ENCODE measurements around the gene GPER1. TPM values are rescaled to one million over a fixed set of nuclear protein-coding genes. Genes with fewer than 3 reads are reported as not detected.

GPER1 gene
- total RNA-seq, 1 donor from 2014 or later, result not detected

DNA sequence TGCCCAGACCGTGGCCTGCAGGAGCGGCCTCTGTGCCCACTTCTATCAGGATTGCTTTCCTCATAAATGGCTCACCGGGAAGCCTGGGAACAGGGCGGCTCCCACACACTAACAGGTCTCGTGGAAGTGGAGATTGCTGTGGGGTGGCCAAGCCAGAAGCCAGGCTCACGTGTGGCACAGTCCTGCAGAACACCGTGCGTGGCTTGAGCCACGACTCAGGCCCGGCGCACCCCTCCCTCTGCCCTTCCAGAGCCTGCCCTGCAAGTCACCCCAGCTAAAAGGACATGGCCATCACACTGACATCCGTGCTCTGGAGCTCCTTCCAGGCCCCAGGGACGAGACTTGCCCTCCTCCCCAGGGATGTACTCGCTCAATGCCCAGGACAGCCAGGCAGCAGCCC is 7.0 kb downstream of the GPER1 start:
- Mint-ChIP-seq H3K4me1 (no peaks in the 10 kb centered on the region), H3K36me3 (ENCODE audit: low read depth) (no peaks in the 10 kb centered on the region), H3K9me3 (no peaks in the 10 kb centered on the region), H3K27me3 (no peaks in the 10 kb centered on the region), H3K4me3 (no peak overlapping the region), H3K27ac (no peak overlapping the region)
- intact Hi-C loops (cut with micrococcal nuclease), result no loop called here
- DNase-seq, result no peak

DNA sequence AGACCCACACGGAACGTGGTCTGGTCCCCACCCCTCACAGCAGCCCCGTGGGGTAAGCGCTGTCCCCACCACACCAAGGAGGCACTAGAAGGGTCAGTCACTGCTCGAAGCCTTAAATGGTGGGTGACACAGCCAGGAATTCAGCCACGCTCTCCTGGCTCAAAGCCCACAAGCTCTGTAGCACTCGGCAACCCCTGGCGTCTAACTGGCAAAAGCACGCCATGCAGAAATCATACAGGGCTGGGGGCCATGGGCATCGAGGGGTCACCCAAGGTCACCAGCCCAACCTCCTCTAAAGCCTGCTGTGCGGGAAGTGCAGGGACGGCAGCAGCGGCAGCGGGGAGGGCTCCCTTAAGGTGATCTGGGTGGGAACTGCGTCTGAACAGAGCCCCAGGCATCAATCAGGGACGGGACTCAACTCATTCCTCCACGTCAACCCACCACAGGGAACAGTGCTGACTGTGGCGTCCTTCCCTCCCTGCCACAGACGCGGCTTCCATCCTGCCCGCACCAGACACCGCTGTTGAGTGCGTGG is 7.8 kb downstream of the GPER1 start:
- no peak overlapping the region for H3K27ac Mint-ChIP-seq
- no peaks in the 10 kb centered on the region for H3K9me3 Mint-ChIP-seq
- no peak for DNase-seq
- no peaks in the 10 kb centered on the region for H3K27me3 Mint-ChIP-seq
- intact Hi-C loops (cut with micrococcal nuclease), result no loop called here
- H3K4me1 Mint-ChIP-seq, result no peaks in the 10 kb centered on the region
- H3K36me3 Mint-ChIP-seq (ENCODE audit: low read depth), result no peaks in the 10 kb centered on the region
- no peak overlapping the region for H3K4me3 Mint-ChIP-seq

DNA sequence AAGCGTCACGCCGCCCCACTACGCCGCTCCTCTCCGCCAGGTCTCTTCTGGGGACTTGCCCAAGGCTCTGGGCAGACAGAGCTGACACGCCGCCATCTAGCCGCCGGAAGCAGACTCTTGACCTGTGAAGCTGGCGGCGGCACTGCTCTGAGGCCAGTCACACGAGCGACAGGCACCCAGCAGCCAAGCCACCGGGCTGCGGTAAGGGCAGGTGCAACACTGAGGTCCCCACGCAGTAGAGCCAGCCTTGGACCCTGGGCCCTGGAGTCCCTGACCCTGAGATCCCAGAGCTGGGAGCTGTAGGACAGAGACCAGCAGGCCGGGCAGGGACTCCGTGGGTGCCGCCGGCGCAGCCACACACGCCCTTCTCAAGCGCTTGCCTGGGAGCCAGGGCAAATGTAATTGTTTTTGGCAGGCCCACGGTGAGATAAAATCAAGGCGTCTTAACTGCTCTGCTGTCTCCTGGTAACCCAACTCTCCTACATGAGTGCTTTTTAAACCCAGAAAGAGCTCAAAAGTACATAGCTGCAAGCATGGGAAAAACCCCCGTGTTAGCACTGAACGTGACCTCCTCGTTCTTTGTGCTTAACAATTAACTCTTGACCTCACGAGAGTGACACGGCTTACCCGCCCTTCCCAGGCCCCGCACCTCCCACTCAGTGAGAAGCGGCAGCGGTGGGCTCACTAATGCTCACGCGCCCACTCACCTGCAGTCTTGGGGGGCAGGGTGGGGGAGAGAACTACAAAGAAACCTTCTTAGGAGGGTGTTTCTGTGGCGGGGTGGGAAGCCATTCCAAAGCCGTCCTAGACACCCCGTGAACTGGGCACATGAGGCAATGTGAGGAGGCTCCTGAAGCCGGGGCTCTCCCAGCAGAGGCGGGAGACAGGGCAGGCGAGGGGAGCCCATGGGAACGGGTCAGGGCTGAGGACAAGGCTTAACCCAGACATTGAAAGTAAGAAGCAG is 8.5 kb downstream of the GPER1 start:
- Mint-ChIP-seq H3K9me3 (no peaks in the 10 kb centered on the region), H3K36me3 (ENCODE audit: low read depth) (no peaks in the 10 kb centered on the region), H3K4me3 (no peak overlapping the region), H3K27me3 (no peaks in the 10 kb centered on the region), H3K27ac (no peak overlapping the region), H3K4me1 (no peaks in the 10 kb centered on the region)
- intact Hi-C loops (cut with micrococcal nuclease), result no loop called here
- DNase-seq, result no peak

DNA sequence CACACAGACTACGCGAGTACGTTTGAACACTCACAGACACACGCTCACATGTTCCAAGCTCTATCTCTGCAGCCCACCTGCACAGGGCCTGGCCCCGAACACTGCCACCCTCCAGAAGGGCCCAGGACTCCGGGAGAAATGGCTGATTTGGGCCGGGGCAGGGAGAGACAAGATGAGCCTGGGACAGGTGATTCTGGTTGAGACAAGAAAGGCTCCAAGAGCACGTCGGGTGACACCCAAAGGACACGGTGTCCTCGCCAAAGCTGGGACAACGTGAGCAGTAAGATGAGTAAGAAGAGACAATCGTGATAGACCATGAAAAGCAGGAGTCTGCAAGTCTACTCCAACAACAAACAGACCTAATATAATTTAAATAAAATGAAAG is 9.2 kb downstream of the GPER1 start:
- Mint-ChIP-seq H3K4me1 (no peaks in the 10 kb centered on the region), H3K27ac (no peak overlapping the region), H3K4me3 (no peak overlapping the region), H3K9me3 (no peaks in the 10 kb centered on the region), H3K27me3 (no peaks in the 10 kb centered on the region), H3K36me3 (ENCODE audit: low read depth) (no peaks in the 10 kb centered on the region)
- intact Hi-C loops (cut with micrococcal nuclease), result no loop called here
- DNase-seq, result no peak

DNA sequence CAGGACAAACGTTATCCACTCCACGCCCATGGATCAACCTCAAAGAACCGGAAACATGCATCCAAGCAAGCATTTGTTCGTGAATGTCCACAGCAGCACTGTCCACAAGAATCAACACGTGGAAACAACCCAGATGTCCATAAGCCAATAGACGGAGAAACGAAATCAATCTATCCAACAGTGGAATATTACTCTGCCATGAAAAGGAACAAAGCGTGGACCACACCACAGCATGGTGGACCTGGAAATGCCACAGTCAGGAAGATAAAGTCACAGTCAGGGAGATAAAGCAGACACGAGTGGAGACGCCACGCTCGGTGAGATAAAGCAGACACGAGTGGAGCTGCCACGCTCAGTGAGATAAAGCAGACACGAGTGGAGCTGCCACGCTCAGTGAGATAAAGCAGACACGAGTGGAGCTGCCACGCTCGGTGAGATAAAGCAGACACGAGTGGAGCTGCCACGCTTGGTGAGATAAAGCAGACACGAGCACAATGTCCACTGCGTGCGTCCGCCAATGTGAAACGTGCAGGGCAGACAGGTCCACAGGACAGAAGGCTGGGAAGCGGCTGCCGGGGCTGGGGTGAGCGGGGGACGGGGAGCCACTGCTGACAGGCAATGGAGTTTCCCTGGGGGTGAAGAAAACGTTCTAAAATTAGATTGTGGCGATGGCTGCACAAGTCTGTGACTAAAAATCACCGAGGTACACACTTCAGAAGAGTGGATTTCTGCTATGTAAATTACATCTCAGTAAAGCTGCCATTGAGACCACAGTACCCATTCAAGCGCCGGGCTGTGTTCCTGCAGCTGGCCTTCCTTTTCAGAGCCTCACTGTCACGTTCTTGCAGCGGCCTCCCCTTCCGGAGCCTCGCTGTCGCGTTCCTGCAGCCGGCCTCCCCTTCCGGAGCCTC is 10.6 kb downstream of the GPER1 start:
- intact Hi-C loops (cut with micrococcal nuclease), result no loop called here
- Mint-ChIP-seq H3K4me1 (peaks cover 7% of the 10 kb centered on the region), H3K27me3 (no peaks in the 10 kb centered on the region), H3K9me3 (no peaks in the 10 kb centered on the region), H3K4me3 (no peak overlapping the region), H3K27ac (no peak overlapping the region), H3K36me3 (ENCODE audit: low read depth) (no peaks in the 10 kb centered on the region)
- no peak for DNase-seq

DNA sequence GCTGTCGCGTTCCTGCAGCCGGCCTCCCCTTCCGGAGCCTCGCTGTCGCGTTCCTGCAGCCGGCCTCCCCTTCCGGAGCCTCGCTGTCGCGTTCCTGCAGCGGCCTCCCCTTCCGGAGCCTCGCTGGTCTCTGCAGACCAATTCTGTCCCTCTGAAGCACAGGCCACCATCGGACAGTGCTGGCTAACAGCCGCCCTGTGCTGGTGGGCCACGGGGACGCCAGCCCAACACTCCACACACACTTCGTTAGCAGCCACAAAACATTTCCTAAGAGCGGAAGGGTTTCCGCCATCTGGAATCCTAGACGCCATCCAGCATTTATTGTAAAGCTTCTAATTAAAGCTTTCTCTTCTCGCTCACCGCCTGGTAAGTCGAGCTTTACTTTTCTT is 11.2 kb downstream of the GPER1 start:
- H3K27ac Mint-ChIP-seq, result no peak overlapping the region
- no peaks in the 10 kb centered on the region for H3K27me3 Mint-ChIP-seq
- H3K4me3 Mint-ChIP-seq, result no peak overlapping the region

DNA sequence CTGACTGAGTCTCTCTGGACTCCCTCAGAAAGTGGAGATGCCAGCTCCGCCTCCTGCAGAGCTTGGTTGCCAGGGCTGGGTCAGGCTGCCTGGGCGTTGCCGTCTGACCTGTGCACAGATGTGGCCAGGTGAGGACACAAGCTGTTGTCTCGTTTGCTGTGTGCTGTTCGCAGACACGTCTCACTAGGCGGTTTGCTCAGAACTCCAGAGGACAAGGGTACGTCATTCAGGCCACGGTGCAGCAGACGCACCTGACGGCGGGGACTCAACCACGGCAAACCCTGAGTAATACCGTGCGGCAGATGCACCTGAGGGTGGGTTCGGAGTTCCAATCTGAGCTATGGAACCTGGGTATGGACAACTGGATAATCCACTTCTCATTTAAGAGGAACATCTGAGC is 11.7 kb downstream of the GPER1 start:
- Mint-ChIP-seq H3K9me3 (no peaks in the 10 kb centered on the region), H3K27me3 (no peaks in the 10 kb centered on the region), H3K4me3 (no peak overlapping the region), H3K4me1 (peaks cover 13% of the 10 kb centered on the region), H3K27ac (no peak overlapping the region), H3K36me3 (ENCODE audit: low read depth) (no peaks in the 10 kb centered on the region)
- intact Hi-C loops (cut with micrococcal nuclease), result no loop called here
- DNase-seq, result no peak

More for the DNA sequence above, 11.2 kb downstream of the GPER1 start:
- no peak for DNase-seq
- Mint-ChIP-seq H3K4me1 (peaks cover 10% of the 10 kb centered on the region), H3K9me3 (no peaks in the 10 kb centered on the region), H3K36me3 (ENCODE audit: low read depth) (no peaks in the 10 kb centered on the region)
- intact Hi-C loops (cut with micrococcal nuclease), result no loop called here

DNA sequence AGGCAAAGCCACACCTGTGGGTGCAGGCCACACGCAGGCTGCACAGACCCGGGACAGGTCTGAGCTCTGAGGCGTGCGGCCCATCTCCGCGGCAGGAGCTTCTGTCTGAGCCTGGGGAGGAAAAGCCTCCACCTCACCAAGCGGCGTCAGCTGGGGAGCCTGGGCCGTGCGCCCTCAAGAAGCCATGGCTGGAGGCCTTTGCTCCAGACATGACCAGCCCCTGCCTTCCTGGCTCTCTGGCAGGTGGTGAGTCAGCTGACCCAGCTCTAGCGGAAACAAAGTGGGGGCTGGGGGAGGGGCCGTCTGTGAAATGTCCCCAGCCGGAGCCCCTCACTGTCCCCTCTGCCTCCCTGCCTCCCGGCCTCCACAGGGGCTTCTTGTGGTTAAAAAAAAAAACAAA is 12.5 kb downstream of the GPER1 start:
- Mint-ChIP-seq H3K36me3 (ENCODE audit: low read depth) (no peaks in the 10 kb centered on the region), H3K4me1 (peaks cover 18% of the 10 kb centered on the region), H3K27me3 (no peaks in the 10 kb centered on the region), H3K9me3 (no peaks in the 10 kb centered on the region), H3K4me3 (no peak overlapping the region), H3K27ac (no peak overlapping the region)
- intact Hi-C loops (cut with micrococcal nuclease), result no loop called here
- DNase-seq, result no peak

DNA sequence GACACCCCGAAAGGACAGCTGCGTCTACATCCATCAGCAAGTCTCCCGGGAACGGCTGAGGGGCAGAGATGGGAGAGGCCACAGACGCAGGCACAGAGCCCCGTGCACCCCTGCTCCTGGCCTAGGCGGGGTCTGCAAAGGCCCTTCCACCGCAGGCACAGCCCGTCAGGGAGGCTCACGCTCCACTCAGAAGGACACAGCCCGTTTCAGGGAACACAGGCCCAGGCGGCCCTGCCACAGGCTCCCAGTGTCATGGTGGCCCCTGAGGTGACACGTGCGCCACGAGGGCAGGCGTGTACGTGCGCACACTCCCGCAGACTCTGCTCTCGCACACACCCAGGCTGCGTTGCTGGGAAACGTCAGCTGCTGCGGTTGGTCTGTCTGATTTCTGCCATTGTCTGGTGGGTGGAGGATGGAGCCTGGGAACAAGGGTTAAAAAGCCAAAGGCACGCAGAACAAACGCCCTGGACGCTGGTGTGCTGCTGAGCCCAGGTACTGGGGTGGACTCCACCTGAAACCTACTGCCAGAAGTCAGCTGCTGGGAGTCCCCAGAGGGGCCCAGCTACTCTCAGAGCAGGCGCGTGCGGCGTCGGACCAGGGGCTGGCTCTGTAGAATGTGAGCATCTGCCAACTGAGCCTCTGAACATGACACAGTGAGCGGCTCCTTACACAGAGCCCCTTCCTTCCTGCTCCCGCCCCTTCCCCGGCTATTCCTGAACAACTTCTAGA is 13.1 kb downstream of the GPER1 start:
- H3K27ac Mint-ChIP-seq, result no peak overlapping the region
- H3K27me3 Mint-ChIP-seq, result no peaks in the 10 kb centered on the region
- H3K4me1 Mint-ChIP-seq, result peaks cover 18% of the 10 kb centered on the region
- no peaks in the 10 kb centered on the region for H3K36me3 Mint-ChIP-seq (ENCODE audit: low read depth)
- intact Hi-C loops (cut with micrococcal nuclease), result no loop called here
- H3K9me3 Mint-ChIP-seq, result no peaks in the 10 kb centered on the region
- no peak overlapping the region for H3K4me3 Mint-ChIP-seq
- no peak for DNase-seq

DNA sequence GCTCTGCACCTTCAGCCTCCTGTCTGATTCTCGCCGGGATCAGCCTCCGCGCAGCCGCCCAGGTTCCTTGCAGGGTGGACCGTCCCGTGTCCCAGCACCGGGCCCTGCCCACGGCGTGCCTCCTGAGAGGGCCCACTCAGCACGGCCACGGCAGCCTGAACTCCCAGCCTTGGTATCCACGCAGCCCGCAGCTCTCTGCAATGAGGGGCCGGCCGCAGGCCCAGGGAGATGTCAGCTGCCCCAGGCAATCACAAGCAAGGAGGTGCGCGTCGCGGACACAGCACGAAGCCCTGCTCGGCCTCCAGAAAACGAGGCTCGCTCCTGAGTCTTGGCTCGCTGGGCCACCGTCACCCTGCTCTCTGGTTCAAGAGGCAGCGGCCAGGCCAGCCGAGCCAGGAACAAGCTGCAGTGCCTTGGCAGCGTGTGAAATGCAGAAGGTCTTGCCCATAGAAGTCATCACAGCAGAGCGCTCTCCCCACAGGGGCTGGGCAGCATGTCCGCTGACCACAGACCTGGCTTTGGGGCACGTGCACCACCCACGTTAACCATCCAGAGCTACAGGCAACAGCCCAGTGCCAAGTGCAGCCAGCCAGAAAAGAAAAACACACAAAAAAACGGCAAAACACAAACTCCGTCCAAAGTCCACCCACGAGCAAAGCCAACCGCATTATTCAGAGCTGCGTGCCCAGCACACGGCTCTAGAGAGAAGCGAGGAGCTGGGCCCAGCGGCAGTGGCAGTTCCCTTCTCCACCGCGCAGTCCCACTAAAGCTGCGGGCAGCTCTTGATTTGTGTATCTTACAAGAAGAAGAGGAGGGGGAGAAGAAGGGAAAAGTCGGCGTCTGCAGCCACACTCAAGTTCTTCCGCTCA is 13.9 kb downstream of the GPER1 start:
- no peaks in the 10 kb centered on the region for H3K9me3 Mint-ChIP-seq
- peaks cover 18% of the 10 kb centered on the region for H3K4me1 Mint-ChIP-seq
- DNase-seq, result no peak
- no peaks in the 10 kb centered on the region for H3K27me3 Mint-ChIP-seq
- intact Hi-C loops (cut with micrococcal nuclease), result no loop called here
- no peak overlapping the region for H3K27ac Mint-ChIP-seq
- H3K36me3 Mint-ChIP-seq (ENCODE audit: low read depth), result no peaks in the 10 kb centered on the region
- no peak overlapping the region for H3K4me3 Mint-ChIP-seq

DNA sequence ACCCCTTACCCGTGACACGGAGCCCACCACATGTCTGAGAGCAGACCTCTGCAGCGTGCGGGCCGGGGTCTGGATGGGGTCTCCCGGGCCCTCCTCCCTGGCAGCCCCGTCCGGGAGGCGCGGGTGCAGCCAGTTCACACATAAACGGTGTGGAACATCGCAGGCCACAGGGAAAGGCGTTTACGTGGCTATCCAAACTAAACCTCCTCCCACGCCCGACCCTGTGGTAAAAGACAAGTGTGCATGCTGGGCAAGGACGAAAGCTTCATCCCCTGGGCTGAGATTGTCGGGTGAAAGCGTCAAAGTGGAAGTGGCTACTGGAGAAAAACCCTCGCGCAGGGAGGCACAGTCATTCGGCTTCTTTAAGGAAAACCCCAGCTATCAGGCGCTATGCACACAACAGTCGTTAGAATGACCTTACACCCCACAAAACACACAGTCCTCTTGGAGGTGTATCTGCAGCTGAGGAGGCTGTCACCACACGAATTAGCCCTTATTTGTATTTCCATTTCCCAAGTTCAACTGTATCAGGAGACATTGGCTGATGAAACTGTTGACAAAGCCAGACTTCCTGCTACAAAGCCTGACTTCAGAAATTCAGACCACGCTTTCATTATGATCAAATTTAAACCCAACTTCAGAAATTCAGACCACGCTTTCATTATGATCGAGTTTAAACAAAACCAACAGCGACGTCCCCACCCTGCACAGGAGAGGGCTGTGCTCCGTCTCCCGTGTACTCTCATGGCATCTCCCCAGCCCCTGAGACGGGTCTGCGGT is 15.3 kb downstream of the GPER1 start:
- no peaks in the 10 kb centered on the region for H3K27me3 Mint-ChIP-seq
- intact Hi-C loops (cut with micrococcal nuclease), result no loop called here
- peak; percentile 65 for DNase-seq
- H3K27ac Mint-ChIP-seq, result peak overlapping the region; percentile 60
- H3K9me3 Mint-ChIP-seq, result no peaks in the 10 kb centered on the region
- H3K4me1 Mint-ChIP-seq, result peaks cover 18% of the 10 kb centered on the region
- H3K4me3 Mint-ChIP-seq, result peak overlapping the region; percentile 28
- H3K36me3 Mint-ChIP-seq (ENCODE audit: low read depth), result no peaks in the 10 kb centered on the region

DNA sequence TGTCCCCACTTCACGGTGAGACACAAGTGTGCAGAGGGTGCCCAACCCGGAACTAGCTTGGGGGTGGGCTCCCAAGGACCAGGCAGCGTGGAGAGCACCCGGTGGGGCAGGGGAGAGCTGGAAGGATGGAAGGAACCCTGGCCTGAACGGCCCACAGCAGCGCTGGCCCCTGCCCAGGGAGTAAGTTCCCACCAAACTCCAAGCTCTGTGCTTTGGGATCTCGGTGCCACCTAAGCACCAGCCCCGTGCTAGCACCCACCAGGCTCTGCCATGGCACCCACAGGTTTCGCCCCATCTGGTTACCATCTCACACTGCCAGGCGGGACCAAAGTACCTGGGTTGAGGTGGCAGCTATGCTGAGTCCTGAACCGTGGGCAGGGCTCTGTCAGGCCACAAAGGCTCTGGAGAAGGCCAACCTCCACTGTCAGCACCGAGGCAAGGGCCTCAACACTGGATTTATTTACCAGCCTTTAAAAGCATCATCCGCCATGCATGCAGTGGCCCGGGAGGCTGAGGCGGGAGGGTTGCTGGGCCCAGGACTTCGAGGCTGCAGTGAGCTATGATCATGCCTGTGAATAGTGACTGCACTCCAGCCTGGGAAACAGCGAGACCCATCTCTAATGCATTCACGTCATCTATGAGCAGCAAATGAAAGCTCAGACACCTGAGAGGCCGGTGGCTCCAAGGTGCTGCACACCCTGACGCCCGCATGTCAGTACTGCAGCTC is 16.0 kb downstream of the GPER1 start:
- H3K4me1 Mint-ChIP-seq, result peaks cover 18% of the 10 kb centered on the region
- H3K4me3 Mint-ChIP-seq, result peak overlapping the region; percentile 28
- intact Hi-C loops (cut with micrococcal nuclease), result no loop called here
- no peak for DNase-seq
- no peaks in the 10 kb centered on the region for H3K36me3 Mint-ChIP-seq (ENCODE audit: low read depth)
- peak overlapping the region; percentile 56 for H3K27ac Mint-ChIP-seq
- H3K27me3 Mint-ChIP-seq, result no peaks in the 10 kb centered on the region
- no peaks in the 10 kb centered on the region for H3K9me3 Mint-ChIP-seq
